ENCODE data around the gene MGLL.

MGLL gene

GRCh38 chr3:127822041-127822681 is at the start of gene MGLL:
Gene MGLL (minus strand): TSS chr3:127822515. CDS start chr3:127822318, 197 bp downstream.
- DNase-seq (ENCODE audit: low read depth in 3 of 3) = no peak

GRCh38 chr3:127870156-127870555 is 47.8 kb upstream of the MGLL start:
- no peak for DNase-seq (ENCODE audit: low read depth in 3 of 3)

- DNase-seq (ENCODE audit: low read depth in 3 of 3) = no peak
Measured at GRCh38 chr3:127867986-127868385, 45.7 kb upstream of the MGLL start.

GRCh38 chr3:127867412-127867811 is 45.1 kb upstream of the MGLL start:
- DNase-seq (ENCODE audit: low read depth in 3 of 3) = no peak

- DNase-seq (ENCODE audit: low read depth in 3 of 3) = no peak
Measured at GRCh38 chr3:127865941-127866340, 43.6 kb upstream of the MGLL start.

GRCh38 chr3:127860211-127860696 is 37.9 kb upstream of the MGLL start:
- no peak for DNase-seq (ENCODE audit: low read depth in 3 of 3)

GRCh38 chr3:127859730-127860129 is 37.4 kb upstream of the MGLL start:
- DNase-seq (ENCODE audit: low read depth in 3 of 3) = no peak

- DNase-seq (ENCODE audit: low read depth in 3 of 3) = no peak
Measured at GRCh38 chr3:127858937-127859336, 36.6 kb upstream of the MGLL start.

- DNase-seq (ENCODE audit: low read depth in 3 of 3) = no peak
Measured at GRCh38 chr3:127858521-127858920, 36.2 kb upstream of the MGLL start.

GRCh38 chr3:127857333-127857732 is 35.0 kb upstream of the MGLL start:
- DNase-seq (ENCODE audit: low read depth in 3 of 3) = no peak

- DNase-seq (ENCODE audit: low read depth in 3 of 3) = no peak
Measured at GRCh38 chr3:127856801-127857200, 34.5 kb upstream of the MGLL start.

GRCh38 chr3:127855246-127855645 is 32.9 kb upstream of the MGLL start:
- DNase-seq (ENCODE audit: low read depth in 3 of 3) = no peak

- no peak for DNase-seq (ENCODE audit: low read depth in 3 of 3)
Measured at GRCh38 chr3:127853681-127854080, 31.4 kb upstream of the MGLL start.

GRCh38 chr3:127851899-127852298 is 29.6 kb upstream of the MGLL start:
- no peak for DNase-seq (ENCODE audit: low read depth in 3 of 3)

- no peak for DNase-seq (ENCODE audit: low read depth in 3 of 3)
Measured at GRCh38 chr3:127849368-127849767, 27.1 kb upstream of the MGLL start.

- DNase-seq (ENCODE audit: low read depth in 3 of 3) = no peak
Measured at GRCh38 chr3:127848131-127849129, 26.1 kb upstream of the MGLL start.

GRCh38 chr3:127847236-127847720 is 25.0 kb upstream of the MGLL start:
- DNase-seq (ENCODE audit: low read depth in 3 of 3) = no peak

GRCh38 chr3:127846576-127846975 is 24.3 kb upstream of the MGLL start:
- DNase-seq (ENCODE audit: low read depth in 3 of 3) = no peak

GRCh38 chr3:127844326-127844942 is 22.1 kb upstream of the MGLL start:
- DNase-seq (ENCODE audit: low read depth in 3 of 3) = no peak

GRCh38 chr3:127840671-127841070 is 18.4 kb upstream of the MGLL start:
- DNase-seq (ENCODE audit: low read depth in 3 of 3) = no peak

GRCh38 chr3:127839099-127839498 is 16.8 kb upstream of the MGLL start:
- DNase-seq (ENCODE audit: low read depth in 3 of 3) = no peak

Measured in stimulated activated CD4-positive, alpha-beta T cell treated with anti-CD3 and anti-CD28 coated beads, TNF-alpha, amount 100 ng/mL, for 48 hours (primary cell).